ENCODE results near the gene ARNT2. TPM values are rescaled to one million over a fixed set of nuclear protein-coding genes. Genes with fewer than 3 reads are reported as not detected.

Gene ARNT2
- total and polyA plus RNA-seq, 2 experiments from 2014 or later: 4.6 to 11.6 TPM

GRCh38 chr15:80452166-80452565 is 48.0 kb downstream of the ARNT2 start:
- Mint-ChIP-seq H3K4me3 (no peak overlapping the region), H3K27ac (no peak overlapping the region)
- no peak for ATAC-seq

GRCh38 chr15:80455051-80455648 is 51.0 kb downstream of the ARNT2 start:
- Histone ChIP-seq H3F3A (replicated peaks; ENCODE audit: low read depth) (no peaks in the 10 kb centered on the region), H3K4me2 (no peak overlapping the region), H2AFZ (no peak overlapping the region), H3K79me2 (replicated peaks; ENCODE audit: insufficient read depth) (no peaks in the 10 kb centered on the region), H3K9me2 (ENCODE audit: insufficient read depth) (peaks cover 12% of the 10 kb centered on the region), H3K4me3 (no peak overlapping the region), H4K20me1 (replicated peaks; ENCODE audit: insufficient read depth) (no peaks in the 10 kb centered on the region), H3K36me3 (ENCODE audit: insufficient read depth) (no peaks in the 10 kb centered on the region), H3K27ac (ENCODE audit: low read depth) (no peak overlapping the region), H3K4me1 (ENCODE audit: insufficient read depth) (peaks cover 22% of the 10 kb centered on the region), H3K27me3 (ENCODE audit: insufficient read depth) (no peaks in the 10 kb centered on the region)
- Mint-ChIP-seq H3K4me1 (peaks cover 29% of the 10 kb centered on the region), H3K27me3 (ENCODE audit: insufficient read depth, low read depth, poor library complexity) (peaks cover 2% of the 10 kb centered on the region), H3K4me3 (no peak overlapping the region), H3K36me3 (ENCODE audit: low read depth) (0 out of 3 replicates have a peak, but pooled peaks cover 7% of the 10 kb centered on the region), H3K9me3 (no peaks in the 10 kb centered on the region), H3K27ac (no peak overlapping the region)
- DNase-seq (ENCODE audit: low spot score): no peak
- ATAC-seq: no peak
- no peak for TF ChIP-seq ZNF462 (CRISPR knock-in tag; IDR thresholded peaks at IDR 0.05)
- TF ChIP-seq CREB1 (CRISPR knock-in tag; IDR thresholded peaks at IDR 0.05; ENCODE audit: low read depth): no peak
- no peak for TF ChIP-seq ZNF114 (CRISPR knock-in tag; IDR thresholded peaks at IDR 0.05)
- TF ChIP-seq EZH2 (IDR thresholded peaks at IDR 0.05; ENCODE audit: low read depth, unreplicated experiment): no peak
- TF ChIP-seq EZH2phosphoT487 (IDR thresholded peaks at IDR 0.05; ENCODE audit: unreplicated experiment): no peak

More at GRCh38 chr15:80452166-80452565, 48.0 kb downstream of the ARNT2 start:
- Histone ChIP-seq H3K79me2 (replicated peaks; ENCODE audit: insufficient read depth) (no peaks in the 10 kb centered on the region), H3K4me2 (no peak overlapping the region), H3K27ac (ENCODE audit: low read depth) (no peak overlapping the region), H3K4me3 (no peak overlapping the region), H3K36me3 (ENCODE audit: insufficient read depth) (no peaks in the 10 kb centered on the region), H3K27me3 (ENCODE audit: insufficient read depth) (no peaks in the 10 kb centered on the region), H3K4me1 (ENCODE audit: insufficient read depth) (peaks cover 22% of the 10 kb centered on the region), H2AFZ (no peak overlapping the region), H4K20me1 (replicated peaks; ENCODE audit: insufficient read depth) (no peaks in the 10 kb centered on the region), H3F3A (replicated peaks; ENCODE audit: low read depth) (no peaks in the 10 kb centered on the region), H3K9me2 (ENCODE audit: insufficient read depth) (peaks cover 9% of the 10 kb centered on the region)
- Mint-ChIP-seq H3K9me3 (no peaks in the 10 kb centered on the region), H3K4me1 (peaks cover 22% of the 10 kb centered on the region), H3K27me3 (ENCODE audit: insufficient read depth, low read depth, poor library complexity) (peaks cover 2% of the 10 kb centered on the region), H3K36me3 (ENCODE audit: low read depth) (0 out of 3 replicates have a peak, but pooled peaks cover 7% of the 10 kb centered on the region)
- TF ChIP-seq REST (IDR thresholded peaks at IDR 0.05; ENCODE audit: unreplicated experiment): no peak
- no peak for TF ChIP-seq POLR2AphosphoS5 (IDR thresholded peaks at IDR 0.05; ENCODE audit: low read depth)
- no peak for DNase-seq (ENCODE audit: low spot score)
